IPS-20b (cell line): ENCODE results near the gene IL12A.

Source experiments
- H3K27ac ChIP-seq: one replicate; pipeline ENCODE4 v1.5.1; 2013; ENCODE audit warnings: low read length
- H3K27me3 ChIP-seq: 2 replicates; pipeline ENCODE4 v1.6.1; 2013; ENCODE audit warnings: mild to moderate bottlenecking, low read length, inconsistent platforms; ENCODE audit not compliant: insufficient read depth
- H3K36me3 ChIP-seq: 2 replicates; pipeline ENCODE4 v1.6.1; 2013; ENCODE audit warnings: low read depth, mild to moderate bottlenecking, inconsistent platforms, low read length, moderate library complexity; ENCODE audit not compliant: insufficient read depth
- H3K4me1 ChIP-seq: 2 replicates; pipeline ENCODE4 v1.6.1; 2013; ENCODE audit warnings: mild to moderate bottlenecking, control low read depth, inconsistent platforms, low read length, moderate library complexity; ENCODE audit not compliant: insufficient read depth
- H3K4me3 ChIP-seq: 2 replicates; pipeline ENCODE4 v1.5.1; 2013; ENCODE audit warnings: mild to moderate bottlenecking, low read length, inconsistent platforms
- H3K9ac ChIP-seq: 2 replicates; pipeline ENCODE4 v1.6.1; 2013; ENCODE audit warnings: low read depth, mild to moderate bottlenecking, inconsistent platforms, low read length, moderate library complexity
- H3K9me3 ChIP-seq: 2 replicates; pipeline ENCODE4 v1.6.1; 2013; ENCODE audit warnings: mild to moderate bottlenecking, low read depth, low read length, inconsistent platforms; ENCODE audit not compliant: insufficient read depth

Gene IL12A

DNA sequence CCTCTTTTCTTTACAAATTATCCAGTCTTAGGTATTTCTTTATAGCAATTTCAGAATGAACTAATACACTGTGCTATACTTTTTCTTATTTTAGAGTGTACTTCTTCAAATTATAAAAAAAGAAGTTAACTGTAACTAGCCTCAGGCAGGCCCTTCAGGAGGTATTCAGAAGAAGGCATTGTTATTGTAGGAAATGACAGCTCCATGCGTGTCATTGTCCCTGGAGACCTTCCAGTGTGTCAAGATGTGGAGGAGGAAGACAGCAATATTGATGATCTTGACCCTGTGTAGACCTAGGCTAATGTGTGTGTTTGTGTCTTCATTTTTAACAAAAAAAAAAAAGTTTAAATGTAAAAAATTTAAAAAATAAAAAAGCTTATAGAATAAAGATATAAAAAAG, 55.5 kb downstream of the IL12A start:
- peaks cover 5% of the 10 kb centered on the region; the same call in 1 of the 2 replicates for H3K9me3 ChIP-seq
- no peak overlapping the region for H3K9ac ChIP-seq
- peaks cover 13% of the 10 kb centered on the region for H3K27me3 ChIP-seq
- H3K36me3 ChIP-seq, result no peaks in the 10 kb centered on the region
- no peak overlapping the region for H3K4me3 ChIP-seq
- H3K4me1 ChIP-seq, result peaks cover 4% of the 10 kb centered on the region; the same call in 1 of the 2 replicates
- H3K27ac ChIP-seq, result no peak overlapping the region
